PC-3 (cell line): Measurements from ENCODE around the gene RYK. TPM values are rescaled to one million over a fixed set of nuclear protein-coding genes. Genes with fewer than 3 reads are reported as not detected.

Experiments
- ATAC-seq: fragments of 200-7000 bp; cut with Tn5 transposase; 2 replicates; pipeline ENCODE4 v1.9.1; 2020; ENCODE audit warnings: mild to moderate bottlenecking, moderate library complexity
- Bru-seq: library from RNA; stranded (reverse); fragments of 400-500 nt; gene quantifications from one replicate; lab custom pipeline; 2021; lab: Mats Ljungman, UMichigan
- BruChase-seq, 2 experiments: library from RNA; stranded (reverse); fragments of 400-500 nt; gene quantifications; one replicate each; lab custom pipeline; 2021; lab: Mats Ljungman, UMichigan
- BruUV-seq: library from RNA; stranded (reverse); fragments of 400-500 nt; replicated peaks from 2 replicates; lab custom pipeline; 2021; lab: Mats Ljungman, UMichigan
- CTCF ChIA-PET: fragments of 300-600 bp; sonication (Branson Sonifier 250); formaldehyde crosslinking; loops from one replicate; lab custom pipeline; 2022; ENCODE audit warnings: antibody characterized with exemption; lab: Charles Lee
- POLR2A ChIA-PET: fragments of 300-600 bp; sonication (Branson Sonifier 250); formaldehyde crosslinking; loops from one replicate; lab custom pipeline; 2022; ENCODE audit warnings: antibody characterized with exemption; ENCODE audit not compliant: unreplicated experiment; lab: Charles Lee
- DNase-seq: peaks from one replicate; pipeline ENCODE4 v3.0.0-alpha.2; 2015
- H2AFZ ChIP-seq: fragments of 300-600 bp; sonication (generic); 2 replicates; pipeline ENCODE4 v1.6.0; 2016; ENCODE audit warnings: antibody characterized with exemption, low read length
- H3F3A ChIP-seq: fragments of 300-600 bp; sonication (generic); one replicate; pipeline ENCODE4 v1.6.0; 2017; ENCODE audit warnings: antibody characterized with exemption, low read length, control low read depth, mild to moderate bottlenecking; ENCODE audit not compliant: unreplicated experiment
- H3K27ac ChIP-seq: fragments of 300-600 bp; sonication (generic); 2 replicates; pipeline ENCODE4 v1.5.1; 2016; ENCODE audit warnings: mild to moderate bottlenecking, low read length
- H3K27me3 ChIP-seq: fragments of 300-600 bp; sonication (generic); 2 replicates; pipeline ENCODE4 v1.6.1; 2016; ENCODE audit warnings: low read length, mixed read lengths
- H3K36me3 ChIP-seq: fragments of 300-600 bp; sonication (generic); 2 replicates; pipeline ENCODE4 v1.6.1; 2016; ENCODE audit warnings: low read depth, mixed run types, low read length, mixed read lengths
- H3K4me1 ChIP-seq: fragments of 300-600 bp; sonication (generic); 2 replicates; pipeline ENCODE4 v1.5.1; 2016; ENCODE audit warnings: low read length; ENCODE audit not compliant: insufficient read depth
- H3K4me2 ChIP-seq: fragments of 300-600 bp; sonication (generic); 2 replicates; pipeline ENCODE4 v1.6.0; 2016; ENCODE audit warnings: low read length
- H3K4me3 ChIP-seq: fragments of 300-600 bp; sonication (generic); 2 replicates; pipeline ENCODE4 v1.5.1; 2016; ENCODE audit warnings: mild to moderate bottlenecking, low read length, mixed read lengths
- H3K79me2 ChIP-seq: fragments of 300-600 bp; sonication (generic); 2 replicates; pipeline ENCODE4 v1.6.1; 2017; ENCODE audit warnings: low read length, mixed read lengths
- H3K9ac ChIP-seq: fragments of 300-600 bp; sonication (generic); 2 replicates; pipeline ENCODE4 v1.6.0; 2016; ENCODE audit warnings: mild to moderate bottlenecking, low read length
- H3K9me2 ChIP-seq: fragments of 300-600 bp; sonication (generic); replicated peaks from 2 replicates; pipeline ENCODE4 v1.6.1; 2016; ENCODE audit warnings: mixed run types, low read length, mixed read lengths
- H3K9me3 ChIP-seq: fragments of 300-600 bp; sonication (generic); 2 replicates; pipeline ENCODE4 v1.6.1; 2016; ENCODE audit warnings: low read length, mixed read lengths
- H4K20me1 ChIP-seq: fragments of 300-600 bp; sonication (generic); 2 replicates; pipeline ENCODE4 v1.6.1; 2016; ENCODE audit warnings: low read length, mixed read lengths
- EZH2 ChIP-seq: fragments of 300-600 bp; sonication (generic); IDR thresholded peaks from one replicate; pipeline ENCODE4 v1.6.1; 2017; ENCODE audit warnings: antibody characterized with exemption, mild to moderate bottlenecking, low read length; ENCODE audit not compliant: unreplicated experiment
- EZH2phosphoT487 ChIP-seq: fragments of 300-600 bp; sonication (generic); IDR thresholded peaks from 2 replicates; pipeline ENCODE4 v1.6.1; 2018; ENCODE audit warnings: mild to moderate bottlenecking, antibody characterized with exemption, low read length, borderline replicate concordance
- intact Hi-C: fragments of 100-400 bp; cut with micrococcal nuclease; formaldehyde crosslinking; loops from 2 replicates; pipeline ENCODE4 v1.9.0; 2023
- long read RNA-seq: library from polyadenylated mRNA; unstranded; transcript quantifications from one replicate; pipeline ENCODE4 v2.0.0, GENCODE V29; 2021; ENCODE audit not compliant: unreplicated experiment
- total RNA-seq: library from RNA; depleted of rRNA; stranded (reverse); fragments of >200 nt; gene quantifications from 2 replicates; pipeline ENCODE4 v1.2.3, GENCODE V29; 2014; rRNA removed
- TF ChIP-seq, protein P1 (sequence below): fragments of 300-600 bp; sonication (generic); conservative IDR thresholded peaks from 2 replicates; pipeline ENCODE4 v1.5.1; 2017; ENCODE audit warnings: antibody characterized with exemption, low read depth, mild to moderate bottlenecking, low read length

The RYK gene
- total RNA-seq (44.1 and 47.2 TPM in 2 replicates), Bru-seq, nascent RNA (percentile 81 among the genes with signal in this experiment), BruChase-seq, experiment 1, labeled RNA remaining after a 6-hour chase (percentile 71 among the genes with signal in this experiment), BruChase-seq, experiment 2, labeled RNA remaining after a 2-hour chase (percentile 78 among the genes with signal in this experiment)
- long read RNA-seq, transcript RYK-209 (15 exons, 2,934 nt) = minor isoform, 29 of 98 reads
- long read RNA-seq, transcript RYK-201 (15 exons, 2,667 nt) = major isoform, 51 of 98 reads
- long read RNA-seq, partial matches to known transcripts = 9 of 98 reads
- long read RNA-seq, other reads (novel, unspliced or antisense) = 9 of 98 reads

DNA sequence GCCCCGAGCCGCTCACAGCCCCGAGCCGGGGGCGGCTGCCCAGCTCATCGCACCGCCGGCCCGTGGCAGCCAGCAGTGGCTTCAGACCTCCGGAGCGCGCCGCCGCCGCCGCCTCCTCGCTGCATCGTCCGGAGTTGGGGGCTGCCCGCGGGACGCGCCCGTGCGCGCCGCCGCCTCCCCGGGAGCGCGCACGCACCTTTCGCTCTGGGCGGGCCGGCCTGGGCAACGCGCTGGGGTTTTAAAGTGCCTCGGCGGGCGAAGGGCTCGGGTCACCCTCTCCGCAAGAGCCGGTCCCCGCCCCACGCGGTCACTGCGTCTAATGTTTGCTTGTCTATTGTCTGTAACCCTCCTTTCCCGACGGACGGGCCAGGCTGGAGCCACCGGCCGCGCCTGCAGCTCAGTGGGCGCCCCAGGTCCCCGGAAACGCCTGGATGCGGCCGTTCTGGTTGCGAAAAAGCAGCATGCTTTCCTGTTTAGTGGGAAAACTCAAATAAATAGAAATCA is at the start of gene RYK:
Gene RYK (minus strand): TSS at position 143 of the 504 bp plus-strand sequence. CDS start 205 bp downstream, outside the sequence.
- no peaks in the 10 kb centered on the region for H3K36me3 ChIP-seq
- ChIA-PET POLR2A (interaction anchor here (0.6 kb wide), 1 partner anchor 35 kb away, joined by 7 read pairs; no protein-coding TSS in a partner anchor), CTCF (no interaction called here)
- peaks cover 46% of the 10 kb centered on the region for H3K79me2 ChIP-seq
- H3K4me2 ChIP-seq = peak within 1 kb of the TSS; percentile 88
- no peaks in the 10 kb centered on the region for H3K9me2 ChIP-seq
- peaks cover 6% of the 10 kb centered on the region; the same call in 1 of the 2 replicates for H3K4me1 ChIP-seq
- H3K4me3 ChIP-seq = peak within 1 kb of the TSS; percentile 96
- H3K9ac ChIP-seq = peak within 1 kb of the TSS; percentile 79
- DNase-seq (peak; percentile 81), ATAC-seq (peak; percentile 81)
- H2AFZ ChIP-seq = peak within 1 kb of the TSS; percentile 84
- no peaks in the 10 kb centered on the region for H3K27me3 ChIP-seq
- no peaks in the 10 kb centered on the region for H3K9me3 ChIP-seq
- no peak for TF ChIP-seq EZH2phosphoT487
- TF ChIP-seq, protein P1, sequence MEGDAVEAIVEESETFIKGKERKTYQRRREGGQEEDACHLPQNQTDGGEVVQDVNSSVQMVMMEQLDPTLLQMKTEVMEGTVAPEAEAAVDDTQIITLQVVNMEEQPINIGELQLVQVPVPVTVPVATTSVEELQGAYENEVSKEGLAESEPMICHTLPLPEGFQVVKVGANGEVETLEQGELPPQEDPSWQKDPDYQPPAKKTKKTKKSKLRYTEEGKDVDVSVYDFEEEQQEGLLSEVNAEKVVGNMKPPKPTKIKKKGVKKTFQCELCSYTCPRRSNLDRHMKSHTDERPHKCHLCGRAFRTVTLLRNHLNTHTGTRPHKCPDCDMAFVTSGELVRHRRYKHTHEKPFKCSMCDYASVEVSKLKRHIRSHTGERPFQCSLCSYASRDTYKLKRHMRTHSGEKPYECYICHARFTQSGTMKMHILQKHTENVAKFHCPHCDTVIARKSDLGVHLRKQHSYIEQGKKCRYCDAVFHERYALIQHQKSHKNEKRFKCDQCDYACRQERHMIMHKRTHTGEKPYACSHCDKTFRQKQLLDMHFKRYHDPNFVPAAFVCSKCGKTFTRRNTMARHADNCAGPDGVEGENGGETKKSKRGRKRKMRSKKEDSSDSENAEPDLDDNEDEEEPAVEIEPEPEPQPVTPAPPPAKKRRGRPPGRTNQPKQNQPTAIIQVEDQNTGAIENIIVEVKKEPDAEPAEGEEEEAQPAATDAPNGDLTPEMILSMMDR = no peak
- no peak for TF ChIP-seq EZH2
- H3F3A ChIP-seq = no peaks in the 10 kb centered on the region
- H3K27ac ChIP-seq = peak within 1 kb of the TSS; percentile 36; the same call in 1 of the 2 replicates
- intact Hi-C loops = loop anchor here (2.0 to 5.0 kb wide), 2 partner anchors 38 to 47 kb away; no protein-coding TSS in a partner anchor
- BruUV-seq = no TSS peak
- peaks cover 15% of the 10 kb centered on the region for H4K20me1 ChIP-seq

DNA sequence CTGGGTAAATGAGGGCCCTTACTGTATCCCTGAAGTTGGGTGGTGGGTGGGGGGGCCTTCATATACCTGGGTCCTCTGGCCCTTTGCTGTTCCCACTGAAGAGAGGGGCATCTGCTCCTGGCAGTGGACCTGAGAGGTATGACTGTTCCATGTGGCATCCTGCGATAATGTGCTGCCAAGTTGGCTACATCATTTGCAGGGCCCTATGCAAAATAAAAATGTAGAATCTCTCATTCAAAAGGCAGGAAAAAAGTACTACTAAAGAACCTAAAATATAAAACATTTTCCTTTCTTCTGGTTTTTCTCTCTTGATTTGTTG is 49.2 kb upstream of the RYK start:
- Histone ChIP-seq H3F3A (no peaks in the 10 kb centered on the region), H3K27ac (no peak overlapping the region), H3K36me3 (no peaks in the 10 kb centered on the region), H3K9ac (no peak overlapping the region), H3K4me2 (no peak overlapping the region), H3K4me3 (no peak overlapping the region), H2AFZ (0 out of 2 replicates have a peak overlapping the region, but pooled peaks have one; percentile 20), H3K9me3 (no peaks in the 10 kb centered on the region), H3K27me3 (no peaks in the 10 kb centered on the region), H4K20me1 (no peaks in the 10 kb centered on the region), H3K79me2 (no peaks in the 10 kb centered on the region), H3K9me2 (no peaks in the 10 kb centered on the region), H3K4me1 (no peaks in the 10 kb centered on the region)
- intact Hi-C loops = loop anchor here (1.0 to 10.0 kb wide), 3 partner anchors 48 to 365 kb away; partner anchors contain the start of gene RYK
- no peak for DNase-seq
- TF ChIP-seq, protein P1 = no peak
- TF ChIP-seq EZH2phosphoT487 = no peak
- TF ChIP-seq EZH2 = no peak
- peak; percentile 31; the same call in 1 of the 2 replicates for ATAC-seq
- no TSS peak for BruUV-seq
- POLR2A ChIA-PET = no interaction called here
- CTCF ChIA-PET = interaction anchor here (0.5 to 0.6 kb wide), 2 partner anchors 102 to 174 kb away, joined by 3 read pairs; no protein-coding TSS in a partner anchor
